ENCODE data around the gene HSPB3. TPM values are rescaled to one million over a fixed set of nuclear protein-coding genes. Genes with fewer than 3 reads are reported as not detected.
"Not testable (repeated sequence)": the region's sequence is repeated elsewhere in the genome, so short reads cannot be mapped to it uniquely, and the experiment has no call there.

Gene HSPB3, protein sequence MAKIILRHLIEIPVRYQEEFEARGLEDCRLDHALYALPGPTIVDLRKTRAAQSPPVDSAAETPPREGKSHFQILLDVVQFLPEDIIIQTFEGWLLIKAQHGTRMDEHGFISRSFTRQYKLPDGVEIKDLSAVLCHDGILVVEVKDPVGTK
- 1 to 10 TPM in 1 of 2 donors, under 1 TPM in 1; 0.81 to 1.7 TPM for total RNA-seq
- long read RNA-seq, partial matches to known transcripts: 0 of 2 reads
- long read RNA-seq, other reads (novel, unspliced or antisense): 0 of 2 reads

- peak; percentile 42 for ATAC-seq
- intact Hi-C loops (cut with DNase I, micrococcal nuclease): no loop called here
- no peak for DNase-seq
Observed at GRCh38 chr5:54455413-54456157, at the start of gene HSPB3. HSPB3 (plus strand) TSS chr5:54455699; CDS start chr5:54455790, 91 bp downstream.

GRCh38 chr5:54411176-54411575 is 44.3 kb upstream of the HSPB3 start:
- no peak for DNase-seq
- intact Hi-C loops (cut with DNase I, micrococcal nuclease): no loop called here
- no peak for ATAC-seq

DNA sequence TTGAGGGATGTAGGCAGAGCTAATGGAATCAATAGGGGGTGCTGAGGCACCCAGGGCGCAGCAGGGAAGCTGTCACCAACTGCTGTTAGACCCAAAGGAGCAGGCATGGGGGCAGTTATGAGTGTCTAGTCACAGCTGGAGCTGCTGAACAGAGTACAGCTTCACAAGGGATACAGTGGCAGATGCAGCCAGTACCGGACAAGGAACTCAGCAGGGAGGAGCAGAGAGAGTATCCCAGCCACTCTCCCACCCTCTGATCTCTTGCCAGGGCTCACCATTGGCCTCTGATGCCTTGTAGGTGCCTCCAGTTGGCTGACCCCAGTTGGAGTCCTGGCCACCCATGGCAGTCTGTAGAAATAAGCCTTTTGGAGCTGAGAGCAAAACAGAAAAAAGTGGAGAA is 42.6 kb upstream of the HSPB3 start:
- ATAC-seq: no peak

DNA sequence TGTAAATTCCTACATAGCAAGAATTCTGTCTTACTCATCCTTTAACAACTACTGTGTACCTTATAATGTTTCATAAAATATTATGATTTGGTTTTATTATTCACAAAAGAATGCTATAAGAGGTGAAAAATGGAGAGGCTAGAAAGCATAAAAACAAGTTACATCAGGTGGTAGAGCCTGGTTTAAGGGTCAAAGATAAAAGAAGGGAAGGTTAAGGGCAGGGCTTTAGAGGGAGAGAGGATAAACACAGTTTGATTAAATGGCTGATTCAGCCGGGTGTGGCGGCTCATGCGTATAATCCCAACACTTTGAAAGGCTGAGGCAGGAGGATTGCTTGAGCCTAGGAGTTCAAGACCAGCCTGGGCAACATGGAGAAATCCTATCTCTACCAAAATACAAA is 40.4 kb upstream of the HSPB3 start:
- DNase-seq (peak in 1 of 2 donors; percentile 7), ATAC-seq (peak; percentile 79)
- intact Hi-C loops (cut with DNase I, micrococcal nuclease): loop anchor here in 1 of 2 donors (5.0 kb wide), 1 partner anchor 173 kb away; no protein-coding TSS in a partner anchor

More for the DNA sequence above, 42.6 kb upstream of the HSPB3 start:
- intact Hi-C loops (cut with DNase I, micrococcal nuclease): no loop called here
- DNase-seq: no peak

- ATAC-seq (no peak), DNase-seq (no peak)
- intact Hi-C loops (cut with DNase I, micrococcal nuclease): loop anchor here in 1 of 2 donors (5.0 kb wide), 1 partner anchor 174 kb away; no protein-coding TSS in a partner anchor
Observed at GRCh38 chr5:54415896-54416601, 39.5 kb upstream of the HSPB3 start.

GRCh38 chr5:54419573-54420423 is 35.7 kb upstream of the HSPB3 start:
- intact Hi-C loops (cut with DNase I, micrococcal nuclease): loop anchor here in 1 of 2 donors (5.0 kb wide), 1 partner anchor 177 kb away; no protein-coding TSS in a partner anchor
- peak; percentile 62 for ATAC-seq
- peak in 1 of 2 donors; percentile 8 for DNase-seq

GRCh38 chr5:54420511-54420910 is 35.0 kb upstream of the HSPB3 start:
- ATAC-seq; intact Hi-C loops (cut with DNase I, micrococcal nuclease); DNase-seq: not testable (repeated sequence)

DNA sequence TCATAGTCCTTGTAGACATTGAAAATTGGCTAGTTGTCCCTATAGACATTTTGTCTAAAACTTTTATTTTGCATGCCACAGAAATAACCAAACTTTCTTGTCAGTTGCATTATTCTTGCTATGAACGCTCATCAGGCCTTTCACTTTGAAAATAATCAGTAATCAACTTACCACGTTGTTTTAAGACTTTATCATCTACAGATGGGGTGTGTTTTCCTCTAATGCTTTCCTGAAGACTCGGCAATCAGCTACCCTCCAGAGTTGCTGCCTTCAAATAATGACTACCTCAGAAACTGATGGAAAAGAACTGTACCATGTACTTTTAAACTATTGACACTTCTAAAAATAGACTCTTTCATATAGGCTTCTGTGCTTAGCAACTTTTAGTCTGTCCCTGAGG is 33.5 kb upstream of the HSPB3 start:
- DNase-seq (no peak), ATAC-seq (no peak)
- intact Hi-C loops (cut with DNase I, micrococcal nuclease): no loop called here

GRCh38 chr5:54425258-54425657 is 30.2 kb upstream of the HSPB3 start:
- ATAC-seq: no peak
- intact Hi-C loops (cut with DNase I, micrococcal nuclease): no loop called here

DNA sequence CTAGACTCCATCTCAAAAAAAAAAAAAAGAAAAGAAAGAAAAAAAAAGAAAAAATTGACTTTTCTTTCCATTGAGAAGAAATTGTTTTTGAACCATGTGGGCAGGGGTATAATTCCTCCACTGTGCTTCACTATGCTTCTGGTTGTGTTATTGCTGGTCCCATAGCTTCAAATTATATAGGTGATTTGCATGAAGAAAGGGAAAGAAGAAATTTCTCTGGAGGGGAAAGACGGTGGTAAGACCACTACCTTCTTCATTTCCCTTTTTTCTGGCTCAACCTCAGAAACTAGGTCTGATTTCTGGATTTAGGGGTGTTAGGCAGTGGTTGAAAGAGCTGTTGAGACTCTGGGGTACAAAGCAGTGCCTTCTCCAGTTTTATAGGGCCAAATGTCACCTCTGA is 29.3 kb upstream of the HSPB3 start:
- no peak for ATAC-seq
- intact Hi-C loops (cut with DNase I, micrococcal nuclease): no loop called here
- DNase-seq: no peak

More at GRCh38 chr5:54425258-54425657, 30.2 kb upstream of the HSPB3 start:
- DNase-seq: no peak

DNA sequence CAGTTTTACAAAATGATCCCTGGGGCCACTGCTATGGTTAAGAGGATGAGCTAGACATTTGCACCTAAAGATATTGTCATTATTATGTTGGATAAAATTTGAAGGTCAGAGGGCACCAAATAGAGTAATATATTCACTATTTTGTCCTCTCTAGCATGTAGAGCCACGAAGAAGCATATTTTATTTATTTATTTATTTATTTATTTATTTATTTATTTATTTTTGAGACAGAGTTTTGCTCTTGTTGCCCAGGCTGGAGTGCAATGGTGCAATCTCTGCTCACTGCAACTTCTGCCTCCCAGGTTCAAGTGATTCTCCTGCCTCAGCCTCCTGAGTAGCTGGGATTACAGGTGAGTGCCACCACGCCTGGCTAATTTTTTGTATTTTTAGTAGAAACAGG is 20.8 kb upstream of the HSPB3 start:
- ATAC-seq; DNase-seq; intact Hi-C loops (cut with DNase I, micrococcal nuclease): not testable (repeated sequence)

- ATAC-seq (peak; percentile 44), DNase-seq (no peak)
- intact Hi-C loops (cut with DNase I, micrococcal nuclease): no loop called here
Observed at GRCh38 chr5:54438620-54439389, 16.7 kb upstream of the HSPB3 start.

- intact Hi-C loops (cut with DNase I, micrococcal nuclease): no loop called here
- ATAC-seq (no peak), DNase-seq (no peak)
Observed at GRCh38 chr5:54440456-54440893, 15.0 kb upstream of the HSPB3 start.

GRCh38 chr5:54442271-54442670 is 13.2 kb upstream of the HSPB3 start:
- ATAC-seq: no peak
- intact Hi-C loops (cut with DNase I, micrococcal nuclease): no loop called here
- no peak for DNase-seq

- no peak for DNase-seq
- intact Hi-C loops (cut with DNase I, micrococcal nuclease): no loop called here
Observed at GRCh38 chr5:54443270-54443669, 12.2 kb upstream of the HSPB3 start.

GRCh38 chr5:54445691-54446378 is 9.7 kb upstream of the HSPB3 start:
- intact Hi-C loops (cut with DNase I, micrococcal nuclease): no loop called here
- ATAC-seq: no peak
- DNase-seq: no peak

More at GRCh38 chr5:54443270-54443669, 12.2 kb upstream of the HSPB3 start:
- ATAC-seq: no peak

DNA sequence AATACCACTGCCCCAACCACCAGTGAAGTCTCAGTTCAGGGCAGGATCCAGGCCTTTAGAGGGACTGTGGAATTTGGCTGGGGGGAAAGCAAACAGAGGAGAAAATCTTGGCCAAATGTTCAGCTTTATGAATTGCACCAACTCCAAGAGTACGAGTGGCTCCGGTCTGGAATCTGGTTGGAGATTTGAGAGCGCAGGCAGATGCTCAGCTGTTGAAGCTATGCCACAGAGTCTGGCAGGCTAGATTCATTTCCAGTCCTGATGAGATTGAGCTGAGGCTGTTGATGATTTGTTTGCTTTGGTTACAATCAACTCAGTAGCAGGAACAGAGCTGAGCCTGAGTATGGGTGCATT is 9.1 kb upstream of the HSPB3 start:
- DNase-seq (no peak), ATAC-seq (no peak)
- intact Hi-C loops (cut with DNase I, micrococcal nuclease): no loop called here
